Left lobe of liver (tissue), 2 donors: ENCODE data around the gene MCUB. TPM values are rescaled to one million over a fixed set of nuclear protein-coding genes. Genes with fewer than 3 reads are reported as not detected.

ENCODE experiments used
- ATAC-seq: fragments of 200-7000 bp; cut with Tn5 transposase; one replicate; pipeline ENCODE4 v1.9.1; 2020; ENCODE audit warnings: mild to moderate bottlenecking, moderate library complexity
- DNase-seq: peaks from one replicate; pipeline ENCODE4 v3.0.0-alpha.2; 2020; ENCODE audit warnings: low spot score
- total RNA-seq: library from RNA; stranded (reverse); gene quantifications from one replicate; pipeline ENCODE4 v1.2.1, GENCODE V29; 2021
- donor health status: DM: no; HTN: no; CAD: no; lungs with moderate emphysema.
- donor health status: DM: no; HTN: yes; CAD: no.

The MCUB gene
- total RNA-seq, 1 donor from 2014 or later, result 1.8 TPM

GRCh38 chr4:109722357-109722756 lies 162.3 kb downstream of the MCUB start:
- DNase-seq, result no peak

GRCh38 chr4:109723110-109723509 lies 163.1 kb downstream of the MCUB start:
- DNase-seq (no peak), ATAC-seq (no peak)

More at GRCh38 chr4:109722357-109722756, 162.3 kb downstream of the MCUB start:
- ATAC-seq, result no peak

DNA sequence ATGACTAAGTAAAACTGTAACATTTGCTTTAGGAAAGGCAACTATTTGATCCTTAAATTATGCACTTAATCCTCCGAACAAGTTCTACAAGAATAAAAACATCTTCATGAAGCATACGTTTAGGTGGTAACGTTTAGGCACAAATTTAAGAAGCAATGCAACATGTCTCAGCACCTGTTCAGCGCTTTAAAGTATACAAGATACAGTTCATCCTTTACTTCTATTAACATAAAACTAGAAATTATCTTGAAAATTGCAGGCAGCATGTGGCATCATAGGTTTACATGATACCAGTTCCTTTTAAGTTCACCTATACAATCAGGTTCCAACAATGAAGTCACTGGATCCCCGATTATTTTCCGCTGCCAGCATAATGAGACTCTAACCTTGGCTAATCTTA lies 168.3 kb downstream of the MCUB start:
- ATAC-seq, result no peak
- no peak for DNase-seq

- ATAC-seq (no peak), DNase-seq (no peak)
Observed at GRCh38 chr4:109729117-109729717, 169.2 kb downstream of the MCUB start.

- DNase-seq, result peak; percentile 95
- ATAC-seq, result peak; percentile 88
Observed at GRCh38 chr4:109729718-109730618, 169.9 kb downstream of the MCUB start, which contains the start of gene PLA2G12A. Gene PLA2G12A (minus strand): TSS chr4:109730070. CDS start chr4:109729809, 261 bp downstream.

DNA sequence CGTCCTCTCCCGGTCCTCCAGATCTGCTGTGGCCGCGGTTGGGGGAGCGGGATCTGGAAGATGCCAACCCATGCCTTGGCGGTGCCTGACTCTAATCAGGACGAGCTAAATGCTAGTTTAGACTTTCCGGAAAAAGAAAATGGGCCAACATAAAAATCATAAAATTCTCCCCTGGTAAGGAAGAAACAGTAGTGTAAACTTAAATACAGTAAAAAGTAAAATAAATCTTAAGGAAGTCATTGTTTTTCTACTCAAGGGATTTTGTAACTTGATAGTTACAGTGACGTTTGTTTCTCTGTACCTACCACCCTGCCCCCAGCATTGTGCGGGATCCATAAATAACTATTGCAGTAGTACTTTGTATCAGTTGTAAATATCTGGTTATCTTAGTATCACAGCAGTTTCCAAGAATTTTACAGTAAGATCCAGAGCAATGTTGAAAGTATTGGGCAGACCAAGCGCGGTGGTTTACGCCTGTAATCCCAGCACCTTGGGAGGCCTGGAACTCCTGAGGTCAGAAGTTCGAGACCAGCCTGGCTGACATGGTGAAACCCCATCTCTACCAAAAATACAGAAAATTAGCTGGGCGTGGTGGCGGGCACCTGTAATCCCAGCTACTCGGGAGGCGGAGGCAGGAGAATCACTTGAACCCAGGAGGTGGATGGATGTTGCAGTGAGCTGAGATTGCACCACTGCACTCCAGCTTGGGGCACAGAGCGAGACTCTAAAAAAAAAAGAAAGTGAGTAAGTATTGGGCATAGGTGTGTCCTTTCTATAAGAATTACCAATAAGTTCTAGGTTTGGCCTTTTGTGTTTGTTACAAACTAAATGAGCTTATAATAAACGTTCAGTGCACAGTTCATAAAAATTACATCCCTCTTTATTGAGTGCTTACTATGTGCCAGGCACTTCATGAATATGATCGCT lies 170.8 kb downstream of the MCUB start:
- no peak for ATAC-seq
- no peak for DNase-seq

- DNase-seq (no peak), ATAC-seq (no peak)
Observed at GRCh38 chr4:109733728-109734127, 173.7 kb downstream of the MCUB start.

DNA sequence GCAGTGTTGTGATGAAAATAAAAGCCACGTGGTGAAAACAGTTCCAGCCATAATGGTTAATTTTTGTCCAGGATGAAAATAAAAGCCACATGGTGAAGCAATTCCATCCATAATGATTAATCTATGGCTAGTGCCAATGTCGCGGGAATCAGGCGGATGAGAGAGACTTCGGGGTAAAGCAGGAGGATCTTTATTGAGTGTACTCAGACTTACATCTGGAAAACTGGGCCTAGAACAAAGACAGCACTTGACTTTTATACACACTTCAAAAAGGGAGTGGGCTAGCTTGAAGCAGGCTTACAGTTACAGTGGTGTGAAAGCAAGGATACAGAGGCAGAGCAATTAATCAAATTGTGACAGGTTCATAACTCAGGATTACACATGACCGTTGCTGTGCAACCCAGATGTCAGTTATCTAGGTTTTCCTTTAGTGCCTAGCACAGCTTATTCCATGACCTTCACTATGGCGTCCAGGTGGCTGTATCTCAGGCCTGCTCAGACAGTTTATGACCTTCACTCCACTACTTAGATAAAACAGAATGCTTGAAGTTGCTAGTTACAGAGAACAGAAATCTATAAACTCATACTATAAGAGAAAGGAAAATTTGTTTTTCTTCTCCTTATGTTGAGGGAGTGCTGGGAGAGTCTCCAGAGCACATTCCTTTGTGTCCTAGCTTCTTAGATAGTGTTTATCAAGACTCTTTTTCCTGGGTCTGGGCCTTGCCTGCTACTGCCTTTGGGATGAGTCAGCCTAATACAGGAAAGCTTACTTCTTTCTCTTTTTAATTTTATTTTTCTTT lies 175.7 kb downstream of the MCUB start:
- DNase-seq (no peak), ATAC-seq (peak; percentile 68)

Other genes with a start within 250 kb of the MCUB start
- gene SEC24B, start 126.4 kb upstream of the MCUB start, total RNA-seq, result 22.0 TPM
- gene CASP6, start 143.2 kb downstream of the MCUB start, total RNA-seq, result 16.5 TPM
- 38.9 TPM for gene PLA2G12A, start 169.8 kb downstream of the MCUB start, total RNA-seq
- gene CFI, start 241.8 kb downstream of the MCUB start, total RNA-seq, result 426 TPM